HUES64 (cell line): ENCODE measurements around the gene PKHD1.
A peak's percentile ranks its signal among the peaks of the same experiment; 100 is the strongest.
"Not testable (repeated sequence)": the region's sequence is repeated elsewhere in the genome, so short reads cannot be mapped to it uniquely, and the experiment has no call there.

ENCODE experiments used
- H3K27ac ChIP-seq: 2 replicates; pipeline ENCODE4 v1.7.0; 2013; ENCODE audit warnings: low read depth, low read length, inconsistent platforms
- H3K27me3 ChIP-seq: 2 replicates; pipeline ENCODE4 v1.6.1; 2013; ENCODE audit warnings: mild to moderate bottlenecking, low read length; ENCODE audit not compliant: insufficient read depth
- H3K36me3 ChIP-seq: 2 replicates; pipeline ENCODE4 v1.6.1; 2013; ENCODE audit warnings: mild to moderate bottlenecking, low read length; ENCODE audit not compliant: insufficient read depth
- H3K4me1 ChIP-seq: 2 replicates; pipeline ENCODE4 v1.6.1; 2013; ENCODE audit warnings: mild to moderate bottlenecking, low read length, moderate library complexity; ENCODE audit not compliant: insufficient read depth
- H3K4me3 ChIP-seq: 2 replicates; pipeline ENCODE4 v1.5.1; 2013; ENCODE audit warnings: mild to moderate bottlenecking, low read length, moderate library complexity
- H3K9ac ChIP-seq: 2 replicates; pipeline ENCODE4 v1.6.1; 2013; ENCODE audit warnings: mild to moderate bottlenecking, low read depth, low read length
- H3K9me3 ChIP-seq: 2 replicates; pipeline ENCODE4 v1.6.1; 2013; ENCODE audit warnings: low read depth, low read length; ENCODE audit not compliant: insufficient read depth
- WGBS: fragments of 150-250, 120-280 bp; methylation state at CpG from one replicate; pipeline ENCODE4 v1.1.7; 2013; ENCODE audit warnings: missing lambda C conversion rate; 5-methylcytosine and 5-hydroxymethylcytosine counted together

PKHD1 gene

DNA sequence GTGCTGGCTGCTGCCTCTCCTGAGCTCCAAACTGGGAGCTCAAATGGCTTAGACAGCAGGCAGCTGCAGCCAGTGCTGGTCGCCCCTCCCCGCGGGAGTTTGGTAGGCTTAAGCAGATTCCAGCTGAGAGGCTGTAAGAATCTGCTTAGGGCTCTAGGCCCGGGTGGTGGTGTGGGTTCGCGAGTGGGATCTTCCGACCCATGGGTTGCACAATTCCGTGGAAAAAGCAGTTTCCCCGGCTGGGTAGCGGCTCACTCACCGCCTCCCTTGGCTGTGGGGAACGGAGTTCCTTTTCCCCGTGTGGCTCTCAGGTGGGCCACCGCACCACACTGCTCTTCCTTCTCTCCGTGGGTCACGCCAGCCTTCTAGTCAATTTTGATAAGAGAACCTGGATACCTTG, 232.5 kb downstream of the PKHD1 start:
- no peak overlapping the region for H3K27ac ChIP-seq
- no peaks in the 10 kb centered on the region for H3K9me3 ChIP-seq
- WGBS = 82% methylated on average over 16 of the region's 16 CpGs
- peaks cover 11% of the 10 kb centered on the region for H3K4me1 ChIP-seq
- no peaks in the 10 kb centered on the region for H3K27me3 ChIP-seq
- H3K9ac ChIP-seq = no peak overlapping the region
- no peaks in the 10 kb centered on the region for H3K36me3 ChIP-seq
- no peak overlapping the region for H3K4me3 ChIP-seq

DNA sequence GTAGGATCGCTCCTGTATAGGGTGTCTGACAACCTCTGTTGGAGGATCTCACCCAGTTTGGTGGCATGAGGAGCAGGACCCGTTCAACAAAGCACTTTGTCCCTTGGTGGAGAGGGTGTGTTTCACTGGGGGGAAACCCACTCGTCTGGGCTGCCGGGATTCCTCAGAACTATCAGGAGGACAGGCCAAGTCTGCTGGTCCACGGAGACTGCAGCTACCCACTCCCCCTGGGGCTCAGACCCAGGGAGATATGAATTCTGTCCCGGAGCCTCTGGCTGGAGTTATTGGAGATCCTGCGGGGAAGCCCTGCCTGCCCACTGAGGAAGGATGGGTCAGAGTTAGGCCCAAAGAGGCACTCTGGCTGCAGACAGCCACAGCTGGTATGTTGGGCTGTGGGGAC, 233.1 kb downstream of the PKHD1 start:
- Histone ChIP-seq H3K9ac (no peak overlapping the region), H3K4me3 (no peak overlapping the region), H3K27ac (no peak overlapping the region), H3K9me3 (no peaks in the 10 kb centered on the region), H3K27me3 (no peaks in the 10 kb centered on the region), H3K4me1 (peaks cover 11% of the 10 kb centered on the region), H3K36me3 (no peaks in the 10 kb centered on the region)
- WGBS = 94% methylated on average over 7 of the region's 7 CpGs

DNA sequence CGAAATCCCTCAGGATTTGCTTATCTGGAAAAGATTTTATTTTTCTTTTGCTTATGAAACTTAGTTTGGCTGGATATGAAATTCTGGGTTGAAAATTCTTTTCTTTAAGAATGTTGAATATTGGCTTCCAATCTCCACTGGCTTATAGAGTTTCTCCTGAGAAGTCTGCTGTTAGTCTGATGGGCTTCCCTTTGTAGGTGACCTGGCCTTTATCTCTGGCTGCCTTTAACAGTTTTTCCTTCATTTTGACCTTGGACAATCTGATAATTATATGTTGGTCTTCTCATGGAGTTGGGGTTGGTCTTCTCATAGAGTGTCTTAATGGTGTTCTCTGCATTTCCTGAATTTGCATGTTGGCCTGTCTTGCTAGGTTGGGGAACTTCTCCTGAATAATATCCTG, 234.3 kb downstream of the PKHD1 start:
- not testable (repeated sequence) for H3K27ac ChIP-seq, H3K27me3 ChIP-seq, H3K4me3 ChIP-seq, H3K36me3 ChIP-seq, H3K9me3 ChIP-seq, H3K9ac ChIP-seq
- H3K4me1 ChIP-seq = peaks cover 11% of the 10 kb centered on the region
- WGBS = 89% methylated on average over 1 of the region's 1 CpG

DNA sequence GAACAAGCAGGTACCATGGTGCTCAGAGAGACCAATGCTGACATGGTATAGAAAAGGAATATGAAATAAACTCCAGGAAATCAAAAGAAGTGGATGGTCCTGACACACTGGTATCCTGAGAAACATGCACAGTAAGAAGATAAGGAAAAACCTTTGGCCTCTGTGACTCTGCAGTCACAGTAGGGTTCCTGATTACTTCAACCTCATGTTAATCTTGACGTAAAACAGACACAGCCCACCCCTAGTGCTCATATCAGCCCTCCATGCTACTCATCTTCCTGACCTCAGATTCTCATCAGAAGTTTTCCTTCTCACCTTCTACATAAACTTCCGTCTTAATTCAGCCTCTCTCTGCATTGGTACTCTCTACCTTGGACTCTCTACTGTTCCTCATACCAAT, 240.9 kb downstream of the PKHD1 start:
- H3K9ac ChIP-seq = no peak overlapping the region
- no peak overlapping the region for H3K4me3 ChIP-seq
- H3K27ac ChIP-seq = no peak overlapping the region
- H3K36me3 ChIP-seq = no peaks in the 10 kb centered on the region
- peaks cover 30% of the 10 kb centered on the region for H3K4me1 ChIP-seq
- WGBS = 72% methylated on average over 2 of the region's 2 CpGs
- no peaks in the 10 kb centered on the region for H3K9me3 ChIP-seq
- no peaks in the 10 kb centered on the region for H3K27me3 ChIP-seq

DNA sequence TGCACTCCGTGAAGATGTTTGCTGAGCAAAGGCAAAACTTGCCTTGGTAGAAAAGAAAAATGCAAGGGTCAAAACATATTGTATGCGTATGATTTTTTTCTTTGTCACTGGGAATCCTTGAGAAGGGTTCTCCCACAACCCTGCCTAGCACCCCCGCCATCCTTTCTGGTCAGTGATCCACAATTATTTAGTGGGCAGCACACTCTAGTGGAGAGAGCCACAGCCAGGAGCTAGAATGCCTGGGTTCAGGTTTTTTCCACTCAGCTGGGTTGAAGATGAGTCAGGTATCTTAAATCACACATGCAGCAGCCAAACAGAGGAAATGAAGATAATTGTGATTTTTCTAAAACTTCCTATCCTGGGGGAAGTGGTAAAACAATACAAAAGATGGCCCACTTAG, 243.1 kb downstream of the PKHD1 start:
- H3K9ac ChIP-seq = no peak overlapping the region
- no peaks in the 10 kb centered on the region for H3K9me3 ChIP-seq
- H3K27me3 ChIP-seq = no peaks in the 10 kb centered on the region
- peaks cover 41% of the 10 kb centered on the region for H3K4me1 ChIP-seq
- no peak overlapping the region for H3K4me3 ChIP-seq
- H3K36me3 ChIP-seq = no peaks in the 10 kb centered on the region
- WGBS = 86% methylated on average over 3 of the region's 3 CpGs
- H3K27ac ChIP-seq = no peak overlapping the region

DNA sequence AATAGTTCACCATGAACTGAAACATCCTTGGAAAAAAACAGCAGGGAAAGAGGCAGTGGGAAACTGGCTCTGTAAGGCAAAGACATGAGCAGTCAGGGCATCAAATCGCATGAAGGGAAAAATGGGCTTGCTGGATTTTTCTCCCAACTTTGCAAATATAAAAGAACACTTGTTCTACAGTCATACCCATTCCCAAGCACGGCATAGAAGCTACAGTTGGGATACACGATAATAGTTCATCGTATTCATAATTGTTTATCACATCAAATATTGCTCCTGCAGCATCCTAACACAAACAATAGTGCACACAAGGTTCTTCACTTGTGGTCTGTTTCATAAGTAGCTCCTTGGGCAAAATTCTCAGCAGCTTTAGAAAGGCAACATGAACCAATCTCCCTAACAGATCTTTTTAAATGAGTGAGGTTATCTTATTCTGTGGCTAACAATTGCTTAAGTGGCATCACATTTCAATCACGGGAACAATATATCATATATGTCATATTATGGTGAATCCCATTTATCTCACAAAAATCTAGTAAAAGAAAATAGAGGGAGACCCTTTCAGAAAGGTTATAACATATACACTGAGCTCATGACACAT, 243.9 kb downstream of the PKHD1 start:
- no peaks in the 10 kb centered on the region for H3K9me3 ChIP-seq
- peaks cover 41% of the 10 kb centered on the region for H3K4me1 ChIP-seq
- no peak overlapping the region for H3K27ac ChIP-seq
- H3K36me3 ChIP-seq = no peaks in the 10 kb centered on the region
- H3K4me3 ChIP-seq = no peak overlapping the region
- H3K9ac ChIP-seq = peak overlapping the region; percentile 25; the same call in 1 of the 2 replicates
- H3K27me3 ChIP-seq = no peaks in the 10 kb centered on the region
- WGBS = 94% methylated on average over 4 of the region's 5 CpGs

DNA sequence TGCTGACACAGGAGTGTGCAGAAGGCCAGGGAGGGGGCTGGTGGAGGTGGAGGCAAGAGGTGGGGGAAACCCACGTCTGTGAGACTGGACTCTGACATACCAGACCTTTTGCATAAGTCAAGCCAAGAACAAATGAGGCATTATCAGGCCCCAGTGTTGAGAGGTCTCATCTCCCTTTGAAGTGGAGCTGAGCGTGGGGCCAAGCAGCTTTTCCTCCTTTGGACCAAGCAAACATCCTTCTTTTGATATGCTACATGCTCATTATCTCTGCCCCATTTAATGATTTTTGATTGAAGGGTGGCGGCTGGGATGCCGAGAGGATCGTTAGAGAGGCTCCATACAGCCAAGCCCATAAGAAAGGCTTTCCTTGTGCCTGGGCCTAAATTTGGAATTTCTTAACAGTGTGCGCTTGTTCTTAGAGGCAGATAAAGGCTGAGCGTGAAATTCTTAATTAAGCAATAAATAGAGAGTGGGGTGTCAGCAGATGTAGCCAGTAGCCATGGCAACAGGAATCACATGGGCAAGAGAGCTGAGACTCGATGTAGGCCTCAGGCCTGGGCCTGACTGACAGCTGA, 244.5 kb downstream of the PKHD1 start:
- peak overlapping the region; percentile 22; the same call in 1 of the 2 replicates for H3K9ac ChIP-seq
- no peaks in the 10 kb centered on the region for H3K36me3 ChIP-seq
- whole genome bisulfite sequencing = 68% methylated on average over 8 of the region's 8 CpGs
- H3K4me1 ChIP-seq = peaks cover 41% of the 10 kb centered on the region
- no peak overlapping the region for H3K4me3 ChIP-seq
- no peaks in the 10 kb centered on the region for H3K9me3 ChIP-seq
- H3K27ac ChIP-seq = no peak overlapping the region
- H3K27me3 ChIP-seq = no peaks in the 10 kb centered on the region

DNA sequence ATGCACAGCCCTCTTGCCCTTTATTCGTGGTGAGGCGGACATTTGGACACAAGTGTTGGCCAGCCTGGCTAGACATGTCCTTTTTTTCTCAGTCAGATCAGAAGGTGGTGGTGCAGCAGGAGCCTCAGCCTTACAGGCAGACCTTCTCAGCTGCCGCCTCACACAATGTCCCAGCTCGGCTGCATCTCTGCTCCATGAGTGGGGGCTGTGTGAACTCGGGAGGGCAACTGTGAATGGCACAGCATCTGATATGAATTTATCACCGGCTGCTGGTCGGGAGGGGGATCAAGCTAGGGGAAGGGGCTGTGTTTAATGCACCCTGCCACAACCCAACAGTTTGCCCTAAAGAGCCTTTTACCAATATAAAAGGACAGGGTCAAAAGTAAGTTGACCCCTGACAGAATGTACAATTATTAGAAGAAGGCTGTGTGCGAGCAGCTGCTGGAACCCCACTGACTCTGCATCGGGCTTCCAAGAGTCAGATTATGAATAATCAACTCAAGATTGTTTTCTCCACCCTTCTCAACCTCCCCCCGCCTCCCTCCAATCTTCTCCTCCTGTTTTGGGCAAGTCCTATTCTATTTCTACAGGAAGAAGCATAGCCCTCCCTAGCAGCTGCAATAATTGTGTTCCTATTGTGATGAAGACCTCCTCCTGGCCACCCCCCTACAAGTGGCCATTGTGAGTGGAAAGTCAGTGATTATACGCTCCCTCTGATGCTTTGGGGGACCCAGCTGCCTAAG, 245.2 kb downstream of the PKHD1 start:
- Histone ChIP-seq H3K4me1 (peaks cover 41% of the 10 kb centered on the region), H3K9ac (no peak overlapping the region), H3K27ac (peak overlapping the region; percentile 32), H3K9me3 (no peaks in the 10 kb centered on the region), H3K27me3 (no peaks in the 10 kb centered on the region), H3K4me3 (no peak overlapping the region), H3K36me3 (no peaks in the 10 kb centered on the region)
- 70% methylated on average over 11 of the region's 11 CpGs for WGBS

DNA sequence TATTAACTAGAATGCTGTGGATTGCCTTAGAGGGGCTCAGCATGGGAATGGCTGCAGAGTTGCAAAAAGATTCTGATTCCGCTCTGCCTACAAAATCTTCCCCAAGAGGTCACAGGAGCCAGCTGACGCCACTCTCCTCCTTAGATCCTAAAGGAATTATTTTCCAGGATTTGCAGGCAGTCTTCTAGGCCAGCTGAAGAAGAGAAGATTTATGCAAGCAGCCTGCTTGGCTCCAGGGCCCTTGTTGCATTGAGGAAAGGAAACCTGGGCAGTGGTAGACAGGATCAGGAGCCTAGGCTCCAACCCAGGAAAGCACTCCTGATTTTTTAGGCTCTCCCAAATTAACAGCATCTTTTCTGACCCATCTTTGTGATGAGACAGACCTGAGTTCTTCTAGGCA, 245.8 kb downstream of the PKHD1 start:
- Histone ChIP-seq H3K27ac (peak overlapping the region; percentile 32), H3K36me3 (no peaks in the 10 kb centered on the region), H3K9me3 (no peaks in the 10 kb centered on the region), H3K9ac (no peak overlapping the region), H3K27me3 (no peaks in the 10 kb centered on the region), H3K4me1 (peaks cover 41% of the 10 kb centered on the region), H3K4me3 (no peak overlapping the region)
- 83% methylated on average over 2 of the region's 2 CpGs for WGBS

DNA sequence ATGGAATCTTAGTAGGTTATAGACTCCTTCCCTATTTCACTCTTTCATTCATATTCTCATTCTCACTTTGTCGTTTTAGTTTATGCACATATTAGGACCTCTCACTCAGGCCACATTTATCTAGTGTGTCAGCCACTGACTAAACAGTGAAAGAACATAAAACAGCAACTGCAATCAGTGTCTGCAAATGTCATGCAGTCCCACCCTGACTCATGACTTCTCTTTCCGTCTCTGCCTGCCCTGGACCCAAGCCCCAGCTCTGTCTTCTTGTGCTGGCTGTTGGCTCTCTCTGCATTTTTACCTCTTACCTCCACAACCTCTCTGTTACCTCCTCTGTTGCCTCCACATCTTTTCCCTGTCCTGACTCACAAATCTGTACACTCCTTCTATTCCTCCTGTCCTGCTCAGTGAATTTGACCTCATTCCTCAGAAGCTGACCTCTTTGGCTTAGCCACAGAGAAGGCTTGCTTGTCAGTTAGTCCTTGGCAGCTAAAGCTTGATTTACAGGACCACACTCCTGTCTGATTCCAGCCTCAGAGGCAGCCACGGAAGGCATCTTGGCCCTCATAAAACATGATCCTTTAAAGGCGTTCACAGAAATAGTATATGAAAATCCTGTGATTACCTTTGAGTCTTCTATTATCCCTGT, 247.6 kb downstream of the PKHD1 start:
- no peaks in the 10 kb centered on the region for H3K9me3 ChIP-seq
- H3K27ac ChIP-seq = no peak overlapping the region
- no peaks in the 10 kb centered on the region for H3K27me3 ChIP-seq
- H3K9ac ChIP-seq = no peak overlapping the region
- H3K36me3 ChIP-seq = no peaks in the 10 kb centered on the region
- WGBS = 85% methylated on average over 4 of the region's 4 CpGs
- H3K4me1 ChIP-seq = peaks cover 41% of the 10 kb centered on the region
- no peak overlapping the region for H3K4me3 ChIP-seq

DNA sequence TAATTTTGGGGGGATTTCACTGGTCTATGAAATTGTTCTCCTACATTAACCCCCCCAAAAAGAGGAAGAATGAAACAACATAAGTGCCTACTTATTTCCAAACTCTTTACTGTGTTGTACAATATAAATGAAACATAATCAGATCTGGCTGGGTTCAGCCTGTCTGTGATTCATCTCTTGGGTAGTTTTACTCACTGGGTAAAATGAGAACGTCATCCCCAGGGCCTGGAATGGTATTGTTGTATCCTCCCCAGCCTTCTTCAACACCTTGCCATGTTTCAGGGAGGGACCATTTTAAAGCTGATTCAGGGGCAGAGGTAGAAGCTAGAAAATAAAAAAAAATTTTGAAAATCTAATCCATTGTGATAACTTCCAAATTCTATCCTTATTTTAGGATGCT, 256.7 kb downstream of the PKHD1 start:
- H3K9me3 ChIP-seq = no peaks in the 10 kb centered on the region
- 92% methylated on average over 1 of the region's 1 CpG for WGBS
- H3K27ac ChIP-seq = no peak overlapping the region
- H3K27me3 ChIP-seq = no peaks in the 10 kb centered on the region
- no peak overlapping the region for H3K4me3 ChIP-seq
- no peak overlapping the region for H3K9ac ChIP-seq
- no peaks in the 10 kb centered on the region for H3K36me3 ChIP-seq
- H3K4me1 ChIP-seq = peaks cover 11% of the 10 kb centered on the region; the same call in 1 of the 2 replicates
